ENCODE data around the gene LRRTM2.

DNA sequence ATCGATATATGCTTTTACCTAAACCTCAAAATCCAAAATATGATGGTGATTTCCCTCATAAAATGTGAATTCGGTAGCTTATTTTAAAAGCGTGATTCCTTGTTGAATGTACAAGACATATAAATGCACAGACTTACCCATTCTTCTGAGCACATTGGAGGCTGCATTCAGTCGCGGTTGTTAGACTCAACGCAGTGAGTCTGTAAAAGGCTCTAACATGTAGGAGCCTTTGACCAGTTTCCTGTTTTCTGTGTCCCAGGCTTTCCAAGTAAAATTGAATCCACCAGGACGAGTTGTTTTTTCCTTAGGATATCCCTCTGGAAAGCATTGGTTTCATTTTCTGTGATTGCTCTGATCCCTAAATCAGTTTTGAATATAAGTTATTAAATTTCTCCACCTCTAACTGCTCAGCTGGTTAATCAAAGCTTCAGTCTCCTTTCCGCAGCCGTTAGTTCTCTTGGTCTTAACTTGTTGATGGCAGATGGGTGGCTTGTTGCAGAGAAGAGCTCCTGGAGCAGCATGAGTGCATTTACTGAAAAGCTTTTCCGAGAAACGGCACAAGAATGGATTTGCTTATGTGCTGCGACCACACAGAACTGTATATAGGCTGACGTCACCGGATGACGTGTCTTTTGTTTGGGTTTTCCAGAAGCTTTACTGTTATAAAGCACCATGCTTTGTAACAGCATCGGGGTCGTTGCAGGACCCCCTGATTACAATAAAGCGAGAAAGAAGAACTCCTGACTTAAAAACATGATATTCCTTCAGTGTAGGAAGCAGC lies at the start of gene LRRTM2:
- TF ChIP-seq MAX (CRISPR knock-in tag; IDR thresholded peaks at IDR 0.05) (no peak), JUN (CRISPR knock-in tag; IDR thresholded peaks at IDR 0.05) (no peak), TEAD1 (CRISPR knock-in tag; IDR thresholded peaks at IDR 0.05) (no peak), USF2 (CRISPR knock-in tag; IDR thresholded peaks at IDR 0.05) (no peak)
- TF ChIP-seq, protein P1, sequence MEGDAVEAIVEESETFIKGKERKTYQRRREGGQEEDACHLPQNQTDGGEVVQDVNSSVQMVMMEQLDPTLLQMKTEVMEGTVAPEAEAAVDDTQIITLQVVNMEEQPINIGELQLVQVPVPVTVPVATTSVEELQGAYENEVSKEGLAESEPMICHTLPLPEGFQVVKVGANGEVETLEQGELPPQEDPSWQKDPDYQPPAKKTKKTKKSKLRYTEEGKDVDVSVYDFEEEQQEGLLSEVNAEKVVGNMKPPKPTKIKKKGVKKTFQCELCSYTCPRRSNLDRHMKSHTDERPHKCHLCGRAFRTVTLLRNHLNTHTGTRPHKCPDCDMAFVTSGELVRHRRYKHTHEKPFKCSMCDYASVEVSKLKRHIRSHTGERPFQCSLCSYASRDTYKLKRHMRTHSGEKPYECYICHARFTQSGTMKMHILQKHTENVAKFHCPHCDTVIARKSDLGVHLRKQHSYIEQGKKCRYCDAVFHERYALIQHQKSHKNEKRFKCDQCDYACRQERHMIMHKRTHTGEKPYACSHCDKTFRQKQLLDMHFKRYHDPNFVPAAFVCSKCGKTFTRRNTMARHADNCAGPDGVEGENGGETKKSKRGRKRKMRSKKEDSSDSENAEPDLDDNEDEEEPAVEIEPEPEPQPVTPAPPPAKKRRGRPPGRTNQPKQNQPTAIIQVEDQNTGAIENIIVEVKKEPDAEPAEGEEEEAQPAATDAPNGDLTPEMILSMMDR (IDR thresholded peaks at IDR 0.05) = no peak
